H9 (cell line): ENCODE results near the gene ITIH4. TPM values are rescaled to one million over a fixed set of nuclear protein-coding genes. Genes with fewer than 3 reads are reported as not detected.

ENCODE experiments used
- DNase-seq: peaks from one replicate; pipeline ENCODE4 v3.0.0-alpha.2; 2017
- H2AFZ ChIP-seq: one replicate; pipeline ENCODE4 v1.6.1; 2013; ENCODE audit warnings: mild to moderate bottlenecking, low read length, control low read depth, moderate library complexity
- H2AK5ac ChIP-seq: 2 replicates; pipeline ENCODE4 v1.6.1; 2013; ENCODE audit warnings: low read length, control low read depth, mixed read lengths; ENCODE audit not compliant: insufficient read length
- H2BK120ac ChIP-seq: one replicate; pipeline ENCODE4 v1.6.1; 2013; ENCODE audit warnings: low read depth, mild to moderate bottlenecking, low read length, control low read depth, inconsistent platforms; ENCODE audit not compliant: poor library complexity, severe bottlenecking
- H2BK12ac ChIP-seq: 2 replicates; pipeline ENCODE4 v1.6.1; 2013; ENCODE audit warnings: low read length, control low read depth, mixed read lengths, low read depth; ENCODE audit not compliant: insufficient read length
- H2BK15ac ChIP-seq: 2 replicates; pipeline ENCODE4 v1.6.1; 2013; ENCODE audit warnings: low read depth, low read length, control low read depth
- H2BK20ac ChIP-seq: one replicate; pipeline ENCODE4 v1.6.1; 2013; ENCODE audit warnings: low read depth, mild to moderate bottlenecking, low read length, control low read depth, inconsistent platforms; ENCODE audit not compliant: poor library complexity, severe bottlenecking
- H2BK5ac ChIP-seq: 2 replicates; pipeline ENCODE4 v1.6.1; 2013; ENCODE audit warnings: low read length, control low read depth, mixed read lengths; ENCODE audit not compliant: insufficient read length
- H3K14ac ChIP-seq: 2 replicates; pipeline ENCODE4 v1.6.1; 2013; ENCODE audit warnings: low read length, control low read depth; ENCODE audit not compliant: insufficient read depth
- H3K18ac ChIP-seq: 2 replicates; pipeline ENCODE4 v1.6.1; 2013; ENCODE audit warnings: low read depth, mild to moderate bottlenecking, mixed read lengths, low read length, control low read depth; ENCODE audit not compliant: insufficient read length
- H3K23ac ChIP-seq: 2 replicates; pipeline ENCODE4 v1.6.1; 2013; ENCODE audit warnings: low read length, control low read depth, mixed read lengths, low read depth; ENCODE audit not compliant: insufficient read length
- H3K23me2 ChIP-seq: 2 replicates; pipeline ENCODE4 v1.6.1; 2013; ENCODE audit warnings: low read depth, mild to moderate bottlenecking, mixed read lengths, low read length, control low read depth; ENCODE audit not compliant: insufficient read length, poor library complexity, severe bottlenecking
- H3K27ac ChIP-seq: 2 replicates; pipeline ENCODE4 v1.5.1; 2013; ENCODE audit warnings: low read length, control low read depth, mixed read lengths, low read depth; ENCODE audit not compliant: insufficient read length
- H3K27me3 ChIP-seq: 2 replicates; pipeline ENCODE4 v1.6.1; 2013; ENCODE audit warnings: low read length, control low read depth, inconsistent platforms; ENCODE audit not compliant: insufficient read depth
- H3K4ac ChIP-seq: 2 replicates; pipeline ENCODE4 v1.6.1; 2013; ENCODE audit warnings: low read depth, mild to moderate bottlenecking, control low read depth, inconsistent platforms, low read length, moderate library complexity
- H3K4me1 ChIP-seq: 2 replicates; pipeline ENCODE4 v1.6.1; 2013; ENCODE audit warnings: low read length, control low read depth, inconsistent platforms; ENCODE audit not compliant: insufficient read depth
- H3K4me2 ChIP-seq: 2 replicates; pipeline ENCODE4 v1.6.1; 2013; ENCODE audit warnings: low read length, control low read depth, mixed read lengths; ENCODE audit not compliant: insufficient read length, insufficient read depth
- H3K56ac ChIP-seq: 2 replicates; pipeline ENCODE4 v1.6.1; 2013; ENCODE audit warnings: low read depth, mild to moderate bottlenecking, mixed read lengths, low read length, control low read depth; ENCODE audit not compliant: insufficient read length
- H3K79me1 ChIP-seq: 2 replicates; pipeline ENCODE4 v1.6.1; 2013; ENCODE audit warnings: low read depth, mild to moderate bottlenecking, moderate library complexity, low read length, control low read depth, inconsistent platforms; ENCODE audit not compliant: insufficient read depth, poor library complexity, severe bottlenecking
- H3K79me2 ChIP-seq: 2 replicates; pipeline ENCODE4 v1.6.1; 2013; ENCODE audit warnings: low read length, control low read depth, inconsistent platforms; ENCODE audit not compliant: insufficient read depth
- H3K9ac ChIP-seq: 2 replicates; pipeline ENCODE4 v1.6.1; 2013; ENCODE audit warnings: low read length, control low read depth, mixed read lengths; ENCODE audit not compliant: insufficient read length; ENCODE audit errors: extremely low read depth
- H3K9me3 ChIP-seq: one replicate; pipeline ENCODE4 v1.6.1; 2013; ENCODE audit warnings: low read depth, low read length, inconsistent platforms; ENCODE audit not compliant: control insufficient read depth
- H3T11ph ChIP-seq: one replicate; pipeline ENCODE4 v1.6.1; 2013; ENCODE audit warnings: mild to moderate bottlenecking, low read length, control low read depth, inconsistent platforms
- H4K20me1 ChIP-seq: one replicate; pipeline ENCODE4 v1.6.1; 2013; ENCODE audit not compliant: control insufficient read depth, insufficient read length, insufficient read depth
- H4K5ac ChIP-seq: 2 replicates; pipeline ENCODE4 v1.6.1; 2013; ENCODE audit warnings: low read depth, mild to moderate bottlenecking, mixed read lengths, low read length, control low read depth; ENCODE audit not compliant: insufficient read length
- H4K8ac ChIP-seq: replicated peaks from 2 replicates; pipeline ENCODE4 v1.6.1; 2013; ENCODE audit warnings: low read length, control low read depth, mixed read lengths, low read depth; ENCODE audit not compliant: insufficient read length
- H4K91ac ChIP-seq: 2 replicates; pipeline ENCODE4 v1.6.1; 2013; ENCODE audit warnings: low read depth, mild to moderate bottlenecking, moderate library complexity, mixed read lengths, low read length, control low read depth; ENCODE audit not compliant: insufficient read length
- H3K27ac Mint-ChIP-seq, 3 experiments: 2 replicates in 2 of 3; 3 replicates in 1 of 3; pipeline ENCODE4 v1.8.0; 2020 to 2021; ENCODE audit warnings: mixed read lengths in 3 of 3, mild to moderate bottlenecking in 1 of 3, moderate library complexity in 1 of 3
- H3K27me3 Mint-ChIP-seq: 2 replicates; pipeline ENCODE4 v1.8.0; 2021; ENCODE audit warnings: low read depth, mild to moderate bottlenecking, moderate library complexity, mixed read lengths
- H3K36me3 Mint-ChIP-seq, 3 experiments: 2 replicates in 2 of 3; 3 replicates in 1 of 3; pipeline ENCODE4 v1.8.0; 2020 to 2021; ENCODE audit warnings: low read depth in 3 of 3, mixed read lengths in 3 of 3; ENCODE audit not compliant: insufficient read depth in 1 of 3
- H3K4me1 Mint-ChIP-seq, 2 experiments: 2 replicates each; pipeline ENCODE4 v1.8.0; 2020; ENCODE audit warnings: mixed read lengths in 2 of 2
- H3K4me3 Mint-ChIP-seq, 2 experiments: 2 replicates in 1 of 2; 3 replicates in 1 of 2; pipeline ENCODE4 v1.8.0; 2020 to 2021; ENCODE audit warnings: mild to moderate bottlenecking in 2 of 2, mixed read lengths in 2 of 2, moderate library complexity in 1 of 2
- H3K9me3 Mint-ChIP-seq, 2 experiments: 2 replicates in 1 of 2; 3 replicates in 1 of 2; pipeline ENCODE4 v1.8.0; 2020; ENCODE audit warnings: mild to moderate bottlenecking in 2 of 2, mixed read lengths in 2 of 2, moderate library complexity in 1 of 2
- WGBS: extraction: QIAGEN DNeasy Blood & Tissue Kit; methylation state at CpG from one replicate; pipeline ENCODE4 v1.1.7; 2013; ENCODE audit warnings: missing lambda C conversion rate, low lambda C conversion rate, mixed read lengths; ENCODE audit not compliant: insufficient read length; ENCODE audit errors: extremely low coverage; 5-methylcytosine and 5-hydroxymethylcytosine counted together
- total RNA-seq: library from RNA; stranded (reverse); gene quantifications from 2 replicates; pipeline ENCODE4 v1.2.1, GENCODE V29; 2021
- TF ChIP-seq, protein P1 (sequence below): fragments of 200-600 bp; sonication (generic); conservative IDR thresholded peaks from 3 replicates; pipeline ENCODE4 v1.8.0; 2021; ENCODE audit warnings: antibody characterized with exemption, mild to moderate bottlenecking

Gene ITIH4
- total RNA-seq, 1 experiment from 2014 or later: 3.0 TPM

DNA sequence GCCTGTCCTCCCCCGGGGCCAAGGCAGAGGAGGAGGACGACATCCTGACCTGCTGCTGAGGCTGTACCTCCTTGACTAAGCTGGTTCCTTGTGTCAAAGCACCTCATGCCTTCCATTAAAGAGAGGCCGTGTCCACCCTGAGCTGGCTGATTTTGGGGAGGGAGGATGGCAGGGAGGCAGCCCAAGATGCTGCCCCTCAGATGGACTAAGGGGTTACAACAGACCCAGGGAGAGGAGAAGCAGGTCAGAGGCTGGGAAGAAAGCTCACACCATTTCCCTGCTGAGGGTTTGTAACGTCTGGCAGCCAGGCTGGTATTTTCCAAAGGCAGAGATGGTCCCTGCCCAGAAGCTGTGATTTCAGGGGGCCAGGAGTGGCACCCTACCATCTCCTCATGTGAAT, 38.5 kb downstream of the ITIH4 start:
- no peak overlapping the region for H3T11ph ChIP-seq
- no peak overlapping the region for H3K4me2 ChIP-seq
- no peaks in the 10 kb centered on the region for H3K79me2 ChIP-seq
- no peak overlapping the region for H2AFZ ChIP-seq
- no peak overlapping the region for H2BK20ac ChIP-seq
- H3K27ac ChIP-seq: no peak overlapping the region
- no peak overlapping the region for H2BK5ac ChIP-seq
- H3K27ac Mint-ChIP-seq: peak overlapping the region in 1 of 3 experiments; percentile 48; a peak in 2 of 7 replicates
- no peak overlapping the region for H2BK15ac ChIP-seq
- H3K9me3 ChIP-seq: no peaks in the 10 kb centered on the region
- H3K9ac ChIP-seq: no peak overlapping the region
- H3K27me3 Mint-ChIP-seq: peaks cover 2% of the 10 kb centered on the region
- H2BK12ac ChIP-seq: no peak overlapping the region
- H3K23me2 ChIP-seq: no peaks in the 10 kb centered on the region
- WGBS: no CpG with 5 or more reads among the region's 4 CpGs
- DNase-seq: no peak
- H3K56ac ChIP-seq: no peak overlapping the region
- no peaks in the 10 kb centered on the region for H3K79me1 ChIP-seq
- H2BK120ac ChIP-seq: no peak overlapping the region
- no peaks in the 10 kb centered on the region for H3K27me3 ChIP-seq
- no peak overlapping the region for H3K18ac ChIP-seq
- H3K4ac ChIP-seq: no peak overlapping the region
- H3K36me3 Mint-ChIP-seq: no peaks in the 10 kb centered on the region; a peak in 1 of 7 replicates
- TF ChIP-seq, protein P1, sequence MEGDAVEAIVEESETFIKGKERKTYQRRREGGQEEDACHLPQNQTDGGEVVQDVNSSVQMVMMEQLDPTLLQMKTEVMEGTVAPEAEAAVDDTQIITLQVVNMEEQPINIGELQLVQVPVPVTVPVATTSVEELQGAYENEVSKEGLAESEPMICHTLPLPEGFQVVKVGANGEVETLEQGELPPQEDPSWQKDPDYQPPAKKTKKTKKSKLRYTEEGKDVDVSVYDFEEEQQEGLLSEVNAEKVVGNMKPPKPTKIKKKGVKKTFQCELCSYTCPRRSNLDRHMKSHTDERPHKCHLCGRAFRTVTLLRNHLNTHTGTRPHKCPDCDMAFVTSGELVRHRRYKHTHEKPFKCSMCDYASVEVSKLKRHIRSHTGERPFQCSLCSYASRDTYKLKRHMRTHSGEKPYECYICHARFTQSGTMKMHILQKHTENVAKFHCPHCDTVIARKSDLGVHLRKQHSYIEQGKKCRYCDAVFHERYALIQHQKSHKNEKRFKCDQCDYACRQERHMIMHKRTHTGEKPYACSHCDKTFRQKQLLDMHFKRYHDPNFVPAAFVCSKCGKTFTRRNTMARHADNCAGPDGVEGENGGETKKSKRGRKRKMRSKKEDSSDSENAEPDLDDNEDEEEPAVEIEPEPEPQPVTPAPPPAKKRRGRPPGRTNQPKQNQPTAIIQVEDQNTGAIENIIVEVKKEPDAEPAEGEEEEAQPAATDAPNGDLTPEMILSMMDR: no peak
- no peaks in the 10 kb centered on the region for H4K20me1 ChIP-seq
- H3K14ac ChIP-seq: no peak overlapping the region
- H3K4me1 ChIP-seq: no peaks in the 10 kb centered on the region
- no peaks in the 10 kb centered on the region for H3K4me1 Mint-ChIP-seq
- no peak overlapping the region for H4K8ac ChIP-seq
- no peak overlapping the region for H3K23ac ChIP-seq
- no peaks in the 10 kb centered on the region; a peak in 1 of 5 replicates for H3K9me3 Mint-ChIP-seq
- H4K91ac ChIP-seq: no peak overlapping the region
- H4K5ac ChIP-seq: no peak overlapping the region
- H2AK5ac ChIP-seq: no peak overlapping the region
- H3K4me3 Mint-ChIP-seq: no peak overlapping the region
